Common myeloid progenitor, CD34-positive (primary cell): ENCODE measurements around the gene UBA7.

Source experiments
- CTCF ChIA-PET: fragments of 350-600 bp; sonication (Branson Sonifier 250); formaldehyde crosslinking; loops from one replicate; lab custom pipeline; 2021; ENCODE audit warnings: antibody characterized with exemption; lab: Charles Lee
- POLR2A ChIA-PET: fragments of 350-600 bp; sonication (Branson Sonifier 250); formaldehyde crosslinking; loops from one replicate; lab custom pipeline; 2021; ENCODE audit warnings: antibody characterized with exemption; lab: Charles Lee
- DNase-seq, 3 donors: peaks; one replicate each; pipeline versions ENCODE4 v3.0.0 to v3.0.0-alpha.2; 2013
- H3K27ac ChIP-seq, 2 experiments: 1 replicate in 1 of 2; 2 replicates in 1 of 2; pipeline ENCODE4 v1.7.0; 2013; ENCODE audit warnings: inconsistent platforms in 2 of 2, low read length in 2 of 2, mild to moderate bottlenecking in 2 of 2, low read depth in 1 of 2, moderate library complexity in 1 of 2; ENCODE audit not compliant: severe bottlenecking in 2 of 2, insufficient read depth in 1 of 2, poor library complexity in 1 of 2
- H3K27me3 ChIP-seq, 5 experiments: replicated peaks in 2 of 5; 1 replicate in 3 of 5; 2 replicates in 2 of 5; pipeline versions ENCODE4 v1.6.1 to v1.7.0; 2013; ENCODE audit warnings: low read length in 4 of 5, mild to moderate bottlenecking in 2 of 5, moderate library complexity in 2 of 5, inconsistent platforms in 1 of 5; ENCODE audit not compliant: insufficient read depth in 5 of 5, control insufficient read depth in 4 of 5
- H3K36me3 ChIP-seq, 4 experiments: 1 replicate in 2 of 4; 2 replicates in 2 of 4; pipeline versions ENCODE4 v1.6.1 to v1.7.0; 2013; ENCODE audit warnings: low read length in 3 of 4, control low read depth in 1 of 4, mild to moderate bottlenecking in 1 of 4; ENCODE audit not compliant: control insufficient read depth in 4 of 4, insufficient read depth in 4 of 4
- H3K4me1 ChIP-seq, 4 experiments: 1 replicate in 3 of 4; 2 replicates in 1 of 4; pipeline versions ENCODE4 v1.6.1 to v1.7.1; 2013; ENCODE audit warnings: low read length in 3 of 4, mild to moderate bottlenecking in 3 of 4, control low read depth in 1 of 4, inconsistent platforms in 1 of 4, moderate library complexity in 1 of 4; ENCODE audit not compliant: control insufficient read depth in 4 of 4, insufficient read depth in 4 of 4; ENCODE audit errors: control extremely low read depth in 1 of 4
- H3K4me3 ChIP-seq, 7 experiments: 1 replicate in 4 of 7; 2 replicates in 3 of 7; pipeline versions ENCODE4 v1.5.1 to v1.7.0; 2013; ENCODE audit warnings: mild to moderate bottlenecking in 7 of 7, low read length in 6 of 7, moderate library complexity in 6 of 7, inconsistent platforms in 2 of 7, low read depth in 2 of 7, control low read depth in 1 of 7; ENCODE audit not compliant: insufficient read depth in 4 of 7, control insufficient read depth in 1 of 7; ENCODE audit errors: extremely low read depth in 1 of 7
- H3K9me3 ChIP-seq, 5 experiments: 1 replicate in 4 of 5; 2 replicates in 1 of 5; pipeline versions ENCODE4 v1.6.1 to v1.7.1; 2013; ENCODE audit warnings: low read length in 4 of 5, mild to moderate bottlenecking in 2 of 5, inconsistent platforms in 1 of 5, low read depth in 1 of 5, moderate library complexity in 1 of 5; ENCODE audit not compliant: control insufficient read depth in 4 of 5, insufficient read depth in 2 of 5; ENCODE audit errors: control extremely low read depth in 1 of 5
- WGBS: methylation state at CpG from one replicate; pipeline ENCODE4 v1.1.5; 2013; ENCODE audit not compliant: insufficient coverage; 5-methylcytosine and 5-hydroxymethylcytosine counted together

Gene UBA7

GRCh38 chr3:49799761-49800160 lies 14.0 kb downstream of the UBA7 start, which contains the start of gene CDHR4:
Gene CDHR4 (minus strand): TSS chr3:49799873. CDS start chr3:49799812, 61 bp downstream.
- H3K4me3 ChIP-seq, result no peak within 1 kb of the TSS
- POLR2A ChIA-PET, result interaction anchor here (0.5 kb wide), 1 partner anchor 61 kb away, joined by 3 read pairs; no protein-coding TSS in a partner anchor

GRCh38 chr3:49799105-49799504 lies 14.6 kb downstream of the UBA7 start:
- ChIA-PET CTCF (interaction anchor here (0.8 to 31.1 kb wide), 2 partner anchors 37 to 102 kb away, joined by 3 to 807 read pairs; no protein-coding TSS in a partner anchor), POLR2A (interaction anchor here (0.5 to 0.8 kb wide), 2 partner anchors 40 to 62 kb away, joined by 3 to 4 read pairs; no protein-coding TSS in a partner anchor)
- Histone ChIP-seq H3K9me3 (no peaks in the 10 kb centered on the region), H3K27me3 (no peaks in the 10 kb centered on the region), H3K27ac (no peak overlapping the region), H3K36me3 (peaks cover 0 to 3% (median 0%) of the 10 kb centered on the region in 4 experiments), H3K4me3 (no peak overlapping the region), H3K4me1 (peaks cover 0 to 13% (median 9%) of the 10 kb centered on the region in 4 experiments)
- no peak for DNase-seq
- 100% methylated on average over 1 of the region's 1 CpG for WGBS

More at GRCh38 chr3:49799761-49800160, 14.0 kb downstream of the UBA7 start, which contains the start of gene CDHR4:
- 100% methylated on average over 2 of the region's 4 CpGs for WGBS
- no peak for DNase-seq
- H3K36me3 ChIP-seq, result peaks cover 0 to 10% (median 4%) of the 10 kb centered on the region in 4 experiments
- CTCF ChIA-PET, result interaction anchor here (0.8 to 31.1 kb wide), 3 partner anchors 13 to 101 kb away, joined by 3 to 807 read pairs (median 28); partner anchors contain the start of gene IP6K1
- H3K4me1 ChIP-seq, result peaks cover under 1 to 20% (median 15%) of the 10 kb centered on the region in 4 experiments
- H3K27me3 ChIP-seq, result no peaks in the 10 kb centered on the region
- no peak within 1 kb of the TSS for H3K27ac ChIP-seq
- no peaks in the 10 kb centered on the region for H3K9me3 ChIP-seq

GRCh38 chr3:49794926-49795905 lies 18.5 kb downstream of the UBA7 start:
- ChIA-PET CTCF (interaction anchor here (31.1 kb wide), 1 partner anchor 41 kb away, joined by 807 read pairs; no protein-coding TSS in a partner anchor), POLR2A (no interaction called here)
- H3K4me3 ChIP-seq, result no peak overlapping the region
- H3K36me3 ChIP-seq, result no peaks in the 10 kb centered on the region
- WGBS, result 98% methylated on average over 20 of the region's 24 CpGs
- no peaks in the 10 kb centered on the region for H3K9me3 ChIP-seq
- peaks cover 0 to 7% (median 4%) of the 10 kb centered on the region in 4 experiments for H3K4me1 ChIP-seq
- DNase-seq, result no peak
- no peaks in the 10 kb centered on the region for H3K27me3 ChIP-seq
- no peak overlapping the region for H3K27ac ChIP-seq

- POLR2A ChIA-PET, result no interaction called here
- peaks cover 0 to 12% (median 9%) of the 10 kb centered on the region in 4 experiments for H3K4me1 ChIP-seq
- no peak for DNase-seq
- no peak overlapping the region for H3K27ac ChIP-seq
- WGBS, result 93% methylated on average over 4 of the region's 4 CpGs
- H3K4me3 ChIP-seq, result no peak overlapping the region
- H3K36me3 ChIP-seq, result no peaks in the 10 kb centered on the region
- no peaks in the 10 kb centered on the region for H3K27me3 ChIP-seq
- CTCF ChIA-PET, result interaction anchor here (31.1 kb wide), 1 partner anchor 42 kb away, joined by 807 read pairs; no protein-coding TSS in a partner anchor
- H3K9me3 ChIP-seq, result no peaks in the 10 kb centered on the region
Measured at GRCh38 chr3:49794431-49794830, 19.3 kb downstream of the UBA7 start.

GRCh38 chr3:49793486-49794085 lies 20.2 kb downstream of the UBA7 start:
- WGBS, result 98% methylated on average over 13 of the region's 13 CpGs
- no peak overlapping the region for H3K4me3 ChIP-seq

GRCh38 chr3:49792371-49793150 lies 21.2 kb downstream of the UBA7 start:
- ChIA-PET CTCF (interaction anchor here (0.6 to 1.2 kb wide), 2 partner anchors 48 to 108 kb away, joined by 3 read pairs; no protein-coding TSS in a partner anchor), POLR2A (no interaction called here)
- WGBS, result 98% methylated on average over 10 of the region's 10 CpGs
- H3K27me3 ChIP-seq, result no peaks in the 10 kb centered on the region
- no peaks in the 10 kb centered on the region for H3K36me3 ChIP-seq
- H3K4me3 ChIP-seq, result no peak overlapping the region
- H3K9me3 ChIP-seq, result no peaks in the 10 kb centered on the region
- H3K4me1 ChIP-seq, result peaks cover 0 to 15% (median 11%) of the 10 kb centered on the region in 4 experiments
- no peak overlapping the region for H3K27ac ChIP-seq
- DNase-seq, result no peak

More at GRCh38 chr3:49793486-49794085, 20.2 kb downstream of the UBA7 start:
- Histone ChIP-seq H3K9me3 (no peaks in the 10 kb centered on the region), H3K4me1 (peaks cover 0 to 12% (median 9%) of the 10 kb centered on the region in 4 experiments), H3K36me3 (no peaks in the 10 kb centered on the region), H3K27me3 (no peaks in the 10 kb centered on the region), H3K27ac (no peak overlapping the region)
- ChIA-PET POLR2A (no interaction called here), CTCF (interaction anchor here (0.6 to 31.1 kb wide), 2 partner anchors 43 to 107 kb away, joined by 3 to 807 read pairs; no protein-coding TSS in a partner anchor)
- no peak for DNase-seq
